SK-N-SH treated with all-trans-retinoic acid at 6 μM for 48 hours (cell line): Measurements from ENCODE around the gene MRPL36.

Source experiments
- ATAC-seq: fragments of 200-7000 bp; cut with Tn5 transposase; 3 replicates; pipeline ENCODE4 v1.9.1; 2020; ENCODE audit warnings: mild to moderate bottlenecking, moderate library complexity
- ARNTL ChIP-seq: fragments of 450-650 bp; formaldehyde crosslinking; IDR thresholded peaks from 2 replicates; pipeline ENCODE4 v1.5.0; 2020; ENCODE audit warnings: low read depth, mild to moderate bottlenecking, moderate library complexity, borderline replicate concordance
- BACH2 ChIP-seq: fragments of 250-450 bp; sonication (Bioruptor Pico); IDR thresholded peaks from 2 replicates; pipeline ENCODE4 v1.9.0; 2021; ENCODE audit warnings: mild to moderate bottlenecking, borderline replicate concordance
- CREB5 ChIP-seq: fragments of 250-450 bp; sonication (Bioruptor Pico); IDR thresholded peaks from 2 replicates; pipeline ENCODE4 v1.5.1; 2020; ENCODE audit warnings: low read depth, mild to moderate bottlenecking, moderate library complexity
- CSDC2 ChIP-seq: fragments of 250-450 bp; sonication (Bioruptor Pico); IDR thresholded peaks from 2 replicates; pipeline ENCODE4 v1.5.0; 2020; ENCODE audit warnings: mild to moderate bottlenecking, moderate library complexity
- CSRNP3 ChIP-seq: fragments of 250-450 bp; sonication (Bioruptor Pico); IDR thresholded peaks from 2 replicates; pipeline ENCODE4 v1.5.1; 2021; ENCODE audit warnings: mild to moderate bottlenecking, moderate library complexity
- GLIS3 ChIP-seq: fragments of 250-450 bp; sonication (Bioruptor Pico); IDR thresholded peaks from 2 replicates; pipeline ENCODE4 v1.5.0; 2020; ENCODE audit warnings: mild to moderate bottlenecking, moderate library complexity
- ISL1 ChIP-seq: fragments of 250-450 bp; sonication (Bioruptor Pico); IDR thresholded peaks from 2 replicates; pipeline ENCODE4 v2.1.2; 2022; ENCODE audit warnings: mild to moderate bottlenecking, moderate library complexity
- PATZ1 ChIP-seq: fragments of 250-450 bp; sonication (Bioruptor Pico); IDR thresholded peaks from 2 replicates; pipeline ENCODE4 v1.8.0; 2020; ENCODE audit warnings: mild to moderate bottlenecking, moderate library complexity, borderline replicate concordance
- POU6F1 ChIP-seq: fragments of 250-450 bp; sonication (Bioruptor Pico); IDR thresholded peaks from 2 replicates; pipeline ENCODE4 v1.8.0; 2021; ENCODE audit warnings: low read depth, mild to moderate bottlenecking, moderate library complexity, borderline replicate concordance
- PPARA ChIP-seq: fragments of 250-450 bp; sonication (Bioruptor Pico); IDR thresholded peaks from 2 replicates; pipeline ENCODE4 v1.5.0; 2020; ENCODE audit warnings: mild to moderate bottlenecking, borderline replicate concordance
- SNAI2 ChIP-seq: fragments of 250-450 bp; sonication (Bioruptor Pico); IDR thresholded peaks from 2 replicates; pipeline ENCODE4 v1.5.0; 2020; ENCODE audit warnings: mild to moderate bottlenecking, moderate library complexity
- TCF4 ChIP-seq: fragments of 250-450 bp; sonication (Bioruptor Pico); IDR thresholded peaks from 2 replicates; pipeline ENCODE4 v1.8.0; 2021; ENCODE audit warnings: mild to moderate bottlenecking, moderate library complexity, borderline replicate concordance
- TSHZ2 ChIP-seq: fragments of 250-450 bp; sonication (Bioruptor Pico); IDR thresholded peaks from 2 replicates; pipeline ENCODE4 v1.5.0; 2020; ENCODE audit warnings: mild to moderate bottlenecking, moderate library complexity
- ZC3H10 ChIP-seq: fragments of 250-450 bp; sonication (Bioruptor Pico); IDR thresholded peaks from 2 replicates; pipeline ENCODE4 v1.5.1; 2021; ENCODE audit warnings: mild to moderate bottlenecking, moderate library complexity
- ZFP3 ChIP-seq: fragments of 250-450 bp; sonication (Bioruptor Pico); IDR thresholded peaks from 2 replicates; pipeline ENCODE4 v1.5.0; 2020; ENCODE audit warnings: mild to moderate bottlenecking, moderate library complexity
- ZFP30 ChIP-seq: fragments of 450-650 bp; formaldehyde crosslinking; IDR thresholded peaks from 2 replicates; pipeline ENCODE4 v1.5.0; 2022; ENCODE audit warnings: mild to moderate bottlenecking, moderate library complexity
- ZNF565 ChIP-seq: fragments of 450-650 bp; formaldehyde crosslinking; conservative IDR thresholded peaks from 2 replicates; pipeline ENCODE4 v1.5.0; 2020; ENCODE audit warnings: low read depth, mild to moderate bottlenecking, moderate library complexity
- ZNF70 ChIP-seq: fragments of 450-650 bp; formaldehyde crosslinking; IDR thresholded peaks from 2 replicates; pipeline ENCODE4 v1.5.0; 2020; ENCODE audit warnings: mild to moderate bottlenecking, moderate library complexity
- ZNF8 ChIP-seq: fragments of 450-650 bp; formaldehyde crosslinking; IDR thresholded peaks from 2 replicates; pipeline ENCODE4 v1.5.0; 2020; ENCODE audit warnings: mild to moderate bottlenecking, moderate library complexity

Gene MRPL36

GRCh38 chr5:1778138-1779020, 21.3 kb downstream of the MRPL36 start:
- TF ChIP-seq BACH2 (CRISPR knock-in tag) (no peak), ZNF8 (no peak), ZFP30 (CRISPR knock-in tag) (no peak), POU6F1 (CRISPR knock-in tag) (no peak), GLIS3 (no peak), ISL1 (no peak), CREB5 (CRISPR knock-in tag) (no peak), ZNF70 (no peak), ARNTL (no peak)
- ATAC-seq, result no peak; the same call in 2 of the 3 replicates

- ATAC-seq, result no peak
- no peak for TF ChIP-seq ZFP30 (CRISPR knock-in tag)
- no peak for TF ChIP-seq CSDC2
- TF ChIP-seq ISL1, result no peak
- TF ChIP-seq TSHZ2, result no peak
- TF ChIP-seq TCF4 (CRISPR knock-in tag), result no peak
- TF ChIP-seq CSRNP3 (CRISPR knock-in tag), result no peak
- no peak for TF ChIP-seq ZNF565 (CRISPR knock-in tag)
- TF ChIP-seq SNAI2 (CRISPR knock-in tag), result no peak
- TF ChIP-seq ZFP3, result no peak
- no peak for TF ChIP-seq ZNF70
- no peak for TF ChIP-seq PPARA (CRISPR knock-in tag)
- no peak for TF ChIP-seq PATZ1
- TF ChIP-seq BACH2 (CRISPR knock-in tag), result no peak
- no peak for TF ChIP-seq ZC3H10
- no peak for TF ChIP-seq POU6F1 (CRISPR knock-in tag)
These were observed 22.1 kb downstream of the MRPL36 start for GRCh38 chr5:1777281-1778137.
